AG04450 (cell line): ENCODE data around the gene PLEKHA6. TPM values are rescaled to one million over a fixed set of nuclear protein-coding genes. Genes with fewer than 3 reads are reported as not detected.

Experiments used
- CTCF ChIA-PET: fragments of 300-600, 350-600 bp; formaldehyde crosslinking; extraction: SDS; loops from one replicate; lab custom pipeline; 2022; ENCODE audit warnings: antibody characterized with exemption, inconsistent platforms; lab: Charles Lee
- POLR2A ChIA-PET: fragments of 350-600 bp; formaldehyde crosslinking; extraction: SDS; loops from one replicate; lab custom pipeline; 2021; ENCODE audit warnings: antibody characterized with exemption, inconsistent platforms; lab: Yijun Ruan, JAX
- DNase-seq: peaks from one replicate; pipeline ENCODE4 v3.0.0-alpha.2; 2011; ENCODE audit warnings: low read depth, low spot score
- H3K27ac ChIP-seq: one replicate; pipeline ENCODE4 v1.5.1; 2012; ENCODE audit warnings: low read depth, low read length, control low read depth
- H3K27me3 ChIP-seq: one replicate; pipeline ENCODE4 v1.6.0; 2012; ENCODE audit warnings: low read length; ENCODE audit not compliant: control insufficient read depth, insufficient read depth
- H3K4me3 ChIP-seq: 2 replicates; pipeline ENCODE4 v1.5.1; 2011; ENCODE audit warnings: mild to moderate bottlenecking, low read depth, low read length, control low read depth
- H3K9me3 ChIP-seq: 2 replicates; pipeline ENCODE4 v1.5.1; 2012; ENCODE audit warnings: low read length; ENCODE audit not compliant: control insufficient read depth, insufficient read depth
- CTCF ChIP-seq: IDR thresholded peaks from 2 replicates; pipeline ENCODE4 v1.5.1; 2011; ENCODE audit warnings: low read depth, low read length, control low read depth, inconsistent platforms
- polyA plus RNA-seq: library from polyadenylated mRNA; depleted of rRNA; stranded (reverse); fragments of >200 nt; gene quantifications from 2 replicates; pipeline ENCODE4 v1.2.3, GENCODE V29; 2011

Gene PLEKHA6
- polyA plus RNA-seq, 1 experiment, result 6.8 TPM

DNA sequence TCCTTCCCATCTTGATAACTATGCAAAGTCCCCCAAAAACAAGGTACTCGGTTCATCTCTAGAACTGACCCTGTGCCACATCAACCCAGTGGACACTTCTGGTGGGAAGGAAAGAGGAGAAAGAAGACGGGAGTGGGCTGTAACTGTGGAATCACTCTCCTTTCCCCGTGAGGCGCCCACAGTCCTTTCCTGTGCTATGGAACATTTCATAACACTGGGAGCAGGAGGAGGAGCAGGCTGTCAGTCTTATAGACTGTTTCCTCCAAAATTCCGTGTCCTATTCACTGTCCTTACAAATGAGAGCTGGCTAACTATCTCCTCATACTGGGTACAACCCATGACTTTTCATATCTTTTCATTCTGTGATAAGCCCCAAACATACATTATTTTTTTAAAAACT, 40.7 kb downstream of the PLEKHA6 start:
- H3K4me3 ChIP-seq, result no peak overlapping the region
- POLR2A ChIA-PET, result interaction anchor here (1.0 to 1.5 kb wide), 5 partner anchors 21 to 41 kb away, joined by 3 to 4 read pairs (median 3); partner anchors contain the start of gene PLEKHA6
- H3K27ac ChIP-seq, result peak overlapping the region; percentile 54
- DNase-seq, result no peak
- TF ChIP-seq CTCF, result no peak
- no peaks in the 10 kb centered on the region for H3K9me3 ChIP-seq
- CTCF ChIA-PET, result interaction anchor here (1.6 to 1.9 kb wide), 2 partner anchors 11 to 61 kb away, joined by 7 to 10 read pairs; no protein-coding TSS in a partner anchor
- H3K27me3 ChIP-seq, result no peaks in the 10 kb centered on the region

- TF ChIP-seq CTCF, result no peak
- H3K27ac ChIP-seq, result no peak overlapping the region
- ChIA-PET POLR2A (no interaction called here), CTCF (no interaction called here)
- H3K9me3 ChIP-seq, result no peaks in the 10 kb centered on the region
- no peak overlapping the region for H3K4me3 ChIP-seq
- no peak for DNase-seq
- H3K27me3 ChIP-seq, result no peaks in the 10 kb centered on the region
Measured at GRCh38 chr1:204318324-204318723, 41.4 kb downstream of the PLEKHA6 start.

DNA sequence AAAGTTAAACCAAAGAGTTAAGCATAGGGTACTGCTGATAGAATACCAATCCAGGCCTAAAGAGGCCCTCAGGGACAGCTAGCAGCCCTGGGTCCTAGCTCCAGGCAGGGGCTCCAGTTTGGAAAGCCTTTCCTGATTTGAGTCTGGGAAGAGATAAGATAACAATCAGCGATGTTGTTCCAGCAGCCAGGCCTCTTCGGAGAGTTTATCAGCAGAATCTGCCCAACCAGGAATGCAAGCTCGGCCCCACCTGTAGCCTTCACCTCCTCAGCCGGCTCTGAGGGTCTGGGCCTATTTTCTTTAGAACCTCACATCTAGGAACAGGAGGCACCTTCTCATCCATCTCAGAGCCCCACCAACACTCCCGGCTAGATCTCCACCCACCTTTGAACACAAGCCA, 42.6 kb downstream of the PLEKHA6 start:
- CTCF ChIA-PET, result interaction anchor here (0.6 to 1.5 kb wide), 3 partner anchors 81 to 125 kb away, joined by 3 to 5 read pairs (median 3); no protein-coding TSS in a partner anchor

GRCh38 chr1:204316164-204316563, 43.6 kb downstream of the PLEKHA6 start:
- H3K4me3 ChIP-seq, result no peak overlapping the region
- ChIA-PET CTCF (interaction anchor here (0.6 to 1.6 kb wide), 4 partner anchors 47 to 189 kb away, joined by 3 to 6 read pairs (median 5); no protein-coding TSS in a partner anchor), POLR2A (interaction anchor here (0.7 kb wide), 1 partner anchor 20 kb away, joined by 3 read pairs; no protein-coding TSS in a partner anchor)
- H3K9me3 ChIP-seq, result no peaks in the 10 kb centered on the region
- DNase-seq, result no peak
- no peak overlapping the region for H3K27ac ChIP-seq
- no peaks in the 10 kb centered on the region for H3K27me3 ChIP-seq
- TF ChIP-seq CTCF, result no peak

More for the DNA sequence above, 42.6 kb downstream of the PLEKHA6 start:
- POLR2A ChIA-PET, result no interaction called here
- no peak for DNase-seq
- Histone ChIP-seq H3K9me3 (no peaks in the 10 kb centered on the region), H3K27ac (no peak overlapping the region), H3K27me3 (no peaks in the 10 kb centered on the region), H3K4me3 (no peak overlapping the region)
- TF ChIP-seq CTCF, result no peak

DNA sequence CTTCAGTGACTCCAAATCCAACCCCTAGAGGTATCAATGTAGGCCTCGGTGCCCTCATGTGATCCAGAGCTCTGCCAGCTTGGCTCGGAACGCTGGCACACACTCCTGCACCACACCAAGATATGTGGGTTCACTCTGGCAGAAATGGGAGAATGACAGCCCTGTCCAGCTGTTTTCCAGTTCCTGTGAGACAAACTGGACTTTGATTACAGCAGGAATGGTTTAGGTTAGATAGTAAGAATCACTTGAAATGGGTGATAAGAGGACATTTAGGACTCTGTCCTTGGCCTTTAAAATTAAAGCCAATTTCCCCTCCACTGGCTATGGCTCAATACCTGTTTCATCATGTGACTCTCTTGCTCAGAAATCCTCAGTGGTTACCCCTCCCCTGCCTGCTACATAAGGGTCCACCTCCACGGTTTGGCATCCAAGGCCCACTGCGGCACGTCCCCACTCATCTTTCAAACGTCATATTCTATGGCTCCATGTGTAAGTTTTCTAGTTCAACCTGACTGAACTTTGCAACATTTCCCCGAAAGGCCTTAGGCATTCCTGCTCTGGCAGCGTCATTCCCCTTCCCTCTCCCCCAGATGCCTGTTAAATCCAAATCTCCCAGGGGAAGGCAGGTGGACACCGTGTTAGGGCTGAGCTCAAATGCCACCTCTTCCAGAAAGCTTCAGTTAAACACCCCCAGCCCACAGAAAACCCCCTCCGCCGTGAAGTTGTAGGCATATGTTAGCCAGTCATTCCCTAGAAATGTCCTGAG, 44.7 kb downstream of the PLEKHA6 start:
- no peak for DNase-seq
- POLR2A ChIA-PET, result interaction anchor here (1.2 kb wide), 1 partner anchor 18 kb away, joined by 3 read pairs; no protein-coding TSS in a partner anchor
- H3K27ac ChIP-seq, result no peak overlapping the region

More for the DNA sequence above, 44.7 kb downstream of the PLEKHA6 start:
- Histone ChIP-seq H3K27me3 (no peaks in the 10 kb centered on the region), H3K9me3 (no peaks in the 10 kb centered on the region), H3K4me3 (no peak overlapping the region)
- CTCF ChIA-PET, result interaction anchor here (1.6 kb wide), 1 partner anchor 48 kb away, joined by 6 read pairs; no protein-coding TSS in a partner anchor
- no peak for TF ChIP-seq CTCF
